Forelimb muscle (tissue), 1 donor: ENCODE results near the gene SHTN1. TPM values are rescaled to one million over a fixed set of nuclear protein-coding genes. Genes with fewer than 3 reads are reported as not detected.

ENCODE experiments used
- DNase-seq: peaks from one replicate; pipeline ENCODE4 v3.0.0-alpha.2; 2013; ENCODE audit warnings: low read depth
- polyA plus RNA-seq: library from polyadenylated mRNA; unstranded; fragments of 120-200 nt; gene quantifications from one replicate; pipeline ENCODE4 v1.2.1, GENCODE V29; 2013; ENCODE audit not compliant: insufficient read length

The SHTN1 gene
- polyA plus RNA-seq, 1 donor = 4.9 TPM

DNA sequence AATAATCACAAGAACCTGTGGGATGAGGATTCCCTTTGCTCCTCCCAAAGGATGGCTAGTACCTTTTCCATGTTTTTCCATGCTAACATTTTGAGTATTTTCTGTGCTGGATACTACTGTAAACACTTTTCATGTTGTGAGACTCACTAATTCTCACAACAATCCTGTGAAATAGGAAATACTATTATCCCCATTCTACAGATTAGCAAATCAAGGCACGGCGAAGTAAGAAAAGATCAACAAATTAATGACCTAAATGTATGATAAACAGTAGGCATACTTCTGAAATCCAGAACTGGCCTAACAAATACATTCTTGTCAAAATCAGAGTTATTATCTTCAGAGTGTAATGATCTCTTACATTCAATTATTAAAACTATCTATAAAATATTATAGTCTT, 86.4 kb downstream of the SHTN1 start:
- no peak for DNase-seq

DNA sequence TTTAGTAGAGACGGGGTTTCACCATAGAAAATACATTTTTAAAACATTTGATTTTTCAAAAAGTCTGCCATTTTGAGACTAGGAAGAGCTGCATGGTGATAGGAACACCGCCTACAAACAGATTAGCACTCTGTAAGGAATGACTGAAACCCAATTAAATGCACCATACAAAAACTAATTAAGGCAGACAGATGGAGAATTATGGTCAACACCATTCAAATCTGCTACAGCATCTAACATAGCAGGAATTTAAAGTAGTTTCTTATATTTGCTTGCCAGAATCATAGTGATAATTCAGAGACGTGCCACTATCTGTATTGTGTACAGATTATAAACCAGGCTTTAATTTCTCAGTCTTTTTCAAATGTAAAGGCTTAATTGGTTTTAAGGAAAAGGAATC, 87.5 kb downstream of the SHTN1 start:
- no peak for DNase-seq

DNA sequence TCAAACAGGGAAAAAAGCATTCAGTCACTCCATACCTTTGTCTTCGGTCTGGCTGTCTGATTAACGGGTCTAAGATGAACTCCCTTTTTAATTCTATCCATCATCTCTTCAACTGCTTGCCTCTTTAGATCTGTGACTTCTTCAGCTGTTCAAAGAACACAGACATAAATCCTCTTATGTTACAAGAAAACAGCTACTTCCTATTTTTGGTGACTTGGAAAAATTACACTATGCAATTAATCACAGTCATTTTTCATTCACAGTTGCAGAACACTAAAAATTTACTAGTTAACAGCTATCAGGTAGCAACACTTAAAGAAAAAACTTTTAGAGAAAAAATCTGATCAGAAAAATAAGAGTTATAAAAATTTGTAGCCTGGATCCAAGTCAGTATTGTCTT, 89.6 kb downstream of the SHTN1 start:
- DNase-seq = no peak

DNA sequence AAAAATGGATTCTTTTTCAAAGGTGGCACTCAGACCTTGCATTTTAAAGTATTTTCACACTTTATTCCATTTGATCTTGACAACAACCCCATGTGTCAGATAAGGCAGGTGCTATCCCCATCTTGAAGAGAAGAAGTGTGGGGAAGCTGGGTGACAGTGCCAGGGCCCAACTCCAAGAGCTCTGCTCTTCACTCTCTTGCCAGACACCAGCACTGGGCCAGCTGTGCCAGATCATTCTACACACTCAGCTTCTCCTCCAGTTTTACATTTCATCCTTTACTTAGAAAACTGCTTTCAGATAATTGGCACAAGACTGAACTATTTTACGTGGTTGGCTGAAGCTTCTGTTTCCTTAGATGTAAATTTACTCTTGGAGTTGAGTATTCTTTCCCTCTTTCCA, 91.3 kb downstream of the SHTN1 start:
- DNase-seq = no peak

DNA sequence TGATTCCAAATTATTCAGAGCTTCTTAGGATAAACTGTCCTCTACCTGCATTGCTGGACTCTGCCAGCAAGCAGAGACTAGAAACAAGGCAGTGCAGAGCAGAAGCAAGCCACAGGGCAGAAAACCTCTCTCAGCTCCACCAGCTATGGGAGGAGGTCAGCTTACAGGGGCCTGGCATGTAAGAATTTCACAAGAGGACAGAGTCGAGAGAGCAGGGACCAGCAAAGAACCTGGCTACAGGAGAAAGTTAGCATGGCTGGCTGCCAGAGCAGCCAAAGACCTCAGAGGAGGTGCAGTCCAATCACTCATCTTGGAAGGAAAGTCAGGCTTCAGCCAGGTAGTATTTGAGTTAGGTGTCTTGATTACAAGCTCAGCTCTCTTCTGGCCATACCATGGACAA, 92.8 kb downstream of the SHTN1 start:
- DNase-seq = no peak

DNA sequence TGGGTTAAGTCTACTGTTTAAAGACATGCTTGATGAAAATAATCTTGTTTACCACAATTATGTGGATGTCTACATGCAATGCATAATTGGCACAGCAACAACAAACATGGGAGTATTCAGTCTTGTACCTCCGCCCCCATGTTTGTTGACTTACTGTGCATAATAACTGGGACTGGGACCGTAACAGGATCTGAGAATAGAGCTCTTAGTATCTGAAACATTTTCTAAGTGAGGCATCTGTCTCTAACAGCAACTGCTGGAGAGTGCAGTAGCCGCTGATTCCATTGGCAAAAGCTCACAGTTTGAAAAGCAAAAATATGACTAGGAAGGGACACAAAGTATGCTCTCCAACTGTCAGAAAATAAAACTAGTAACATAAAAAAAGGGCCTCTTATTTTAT, 94.1 kb downstream of the SHTN1 start:
- DNase-seq = no peak

DNA sequence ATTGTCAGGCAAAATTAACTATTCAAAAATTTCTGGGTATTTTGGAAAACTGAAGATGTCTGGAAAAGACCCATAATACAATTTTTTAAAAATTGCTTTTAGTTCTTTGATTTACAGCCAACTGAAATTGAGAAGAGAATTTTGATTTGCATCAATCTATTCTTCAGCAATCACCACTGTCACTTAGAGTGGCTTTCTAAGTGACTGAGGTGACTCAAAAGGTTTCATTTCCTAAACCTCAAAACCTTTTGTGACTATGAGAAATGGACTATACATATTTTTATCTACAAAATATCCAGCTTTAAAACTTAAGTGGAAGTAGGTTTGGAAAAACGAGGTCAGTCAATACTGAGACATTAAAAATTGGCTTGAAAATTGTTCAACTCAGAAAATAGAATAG, 95.7 kb downstream of the SHTN1 start:
- DNase-seq = no peak

DNA sequence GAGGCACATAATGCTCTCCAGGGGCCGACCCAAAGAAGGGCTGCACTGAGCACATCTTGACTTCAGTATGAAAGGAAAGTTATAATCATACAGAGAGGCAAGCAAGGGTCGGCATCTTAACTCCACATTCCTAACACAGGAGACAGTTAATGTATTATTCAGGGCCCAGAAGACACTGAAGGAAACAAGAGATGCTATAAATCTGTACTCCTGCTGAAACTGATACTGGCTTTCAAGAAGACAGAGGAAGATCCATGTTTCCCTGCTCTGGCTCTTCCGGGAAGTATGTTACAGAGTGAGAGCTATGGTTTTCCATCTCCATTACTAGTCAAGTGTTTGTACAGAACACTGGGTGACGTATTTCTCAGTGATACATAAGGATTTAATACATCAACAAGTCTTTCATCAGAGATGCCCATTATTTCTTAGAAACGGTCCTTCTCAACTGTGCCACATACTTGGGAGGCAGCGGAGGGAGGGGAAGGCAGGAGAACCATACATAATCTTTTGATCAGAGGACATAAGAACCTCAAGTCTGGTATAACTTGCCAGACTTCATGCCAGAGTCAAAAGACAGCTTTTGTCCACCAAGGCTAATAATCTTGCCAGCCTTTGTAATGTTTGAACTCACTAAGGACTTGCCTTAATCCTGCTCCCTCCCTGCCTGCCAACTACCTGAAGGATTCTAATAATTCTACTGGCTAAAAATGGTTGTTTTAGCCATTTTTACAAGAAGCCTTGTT, 97.6 kb downstream of the SHTN1 start:
- no peak for DNase-seq

DNA sequence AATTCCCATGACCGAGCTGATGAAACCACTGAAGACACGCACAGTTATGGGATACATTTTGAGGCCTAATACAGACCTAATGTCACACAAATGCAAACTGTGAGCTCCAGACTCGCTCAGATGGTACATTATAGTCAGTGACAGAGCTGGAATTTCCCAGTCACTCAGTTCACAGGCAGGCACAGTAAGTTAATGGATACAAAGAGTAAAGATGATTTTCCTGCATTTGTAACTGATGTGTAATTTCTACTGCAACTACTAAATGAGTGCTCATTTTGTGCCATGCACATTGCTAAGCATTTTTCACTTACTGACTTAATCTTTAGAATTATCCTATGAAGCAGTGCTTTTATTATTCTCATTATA, 99.2 kb downstream of the SHTN1 start:
- no peak for DNase-seq

DNA sequence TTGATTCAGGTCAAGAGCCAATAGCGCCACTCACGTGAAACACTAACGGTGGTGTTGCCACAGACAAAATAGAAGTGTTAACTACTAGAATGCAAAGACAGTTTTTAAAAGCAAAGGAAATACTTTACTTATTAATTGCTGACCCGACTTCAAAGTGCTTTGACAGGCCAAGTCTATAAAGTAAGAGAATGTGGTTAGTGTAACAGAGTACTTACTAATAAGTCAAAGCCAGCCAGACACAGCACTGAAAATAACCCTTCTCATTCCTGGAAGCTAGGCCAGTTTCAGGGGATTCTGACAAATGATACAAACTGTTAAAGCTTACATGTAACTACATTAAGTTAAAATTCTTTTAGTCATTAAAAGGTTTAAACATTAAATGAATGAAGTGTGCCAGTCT, 105.4 kb downstream of the SHTN1 start:
- no peak for DNase-seq

DNA sequence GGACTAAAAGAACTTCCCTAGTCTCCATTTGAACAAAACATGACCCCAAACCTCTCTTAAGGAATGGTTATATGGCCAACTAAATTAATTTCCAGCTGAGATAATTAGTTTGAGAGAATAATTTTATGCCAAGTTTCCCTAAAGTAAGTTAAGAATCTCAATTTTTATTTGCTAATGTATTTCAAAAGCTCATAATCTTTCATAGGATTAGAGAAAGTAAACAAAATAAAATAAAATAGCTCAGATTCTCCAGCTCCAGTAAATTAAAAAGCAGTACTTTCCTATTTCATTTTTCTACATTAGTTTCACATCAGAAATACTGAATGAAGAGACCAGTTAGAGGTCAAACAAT, 111.3 kb downstream of the SHTN1 start:
- no peak for DNase-seq

DNA sequence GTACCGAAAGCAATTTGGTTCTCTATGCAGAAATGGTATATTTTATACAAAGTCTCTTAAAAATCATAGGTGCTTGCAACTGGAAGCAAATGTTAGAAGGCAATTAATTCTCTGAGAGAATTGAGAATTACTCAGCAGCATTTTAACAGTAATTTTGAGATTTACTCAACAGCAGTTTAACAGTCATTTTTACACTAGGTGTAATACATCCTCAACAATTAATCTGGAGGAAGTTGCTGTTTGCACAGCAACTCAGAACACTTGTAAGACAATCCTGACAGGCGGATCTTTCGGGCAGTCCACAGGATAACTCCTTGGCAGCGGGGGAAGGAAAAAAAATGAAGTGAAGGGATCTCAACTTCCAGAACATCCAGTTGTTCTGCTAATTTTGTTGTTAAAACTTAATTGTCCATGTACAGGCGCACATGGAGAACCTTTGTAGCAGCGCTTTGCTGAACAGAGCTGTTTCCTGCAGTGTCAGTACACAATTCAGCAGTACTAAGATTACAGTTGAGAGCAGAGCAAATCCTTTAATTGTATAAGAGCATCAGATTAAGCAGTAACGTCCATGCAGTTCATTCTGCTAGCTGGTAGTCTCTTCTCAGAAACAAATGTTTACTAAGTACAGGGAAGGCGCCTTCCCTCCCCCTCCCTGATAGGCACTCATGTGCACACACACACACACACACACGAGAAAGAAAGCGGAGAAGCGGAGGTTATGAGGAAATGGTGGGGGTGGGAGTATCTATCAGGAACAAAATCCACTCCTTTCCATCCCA, 111.9 kb downstream of the SHTN1 start:
- DNase-seq = no peak

DNA sequence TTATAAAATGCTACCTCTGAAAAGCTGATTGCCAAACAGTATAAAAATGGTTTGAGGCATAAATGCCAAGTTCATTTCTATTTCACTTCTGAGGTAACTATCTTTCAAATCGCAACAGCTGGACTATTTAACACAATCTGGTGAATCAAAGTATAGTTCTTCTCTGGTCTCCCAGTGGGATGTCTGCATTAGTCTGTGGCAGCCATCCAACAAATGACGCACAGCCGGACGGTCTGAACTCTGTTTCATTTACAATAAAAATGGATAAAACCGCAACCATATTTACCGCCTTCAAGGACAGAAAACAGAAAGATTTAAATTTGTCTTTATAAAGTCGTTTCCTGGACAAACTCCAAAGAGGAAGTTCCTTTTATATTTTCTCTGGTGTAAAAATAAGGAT, 113.8 kb downstream of the SHTN1 start:
- DNase-seq = peak; percentile 51

DNA sequence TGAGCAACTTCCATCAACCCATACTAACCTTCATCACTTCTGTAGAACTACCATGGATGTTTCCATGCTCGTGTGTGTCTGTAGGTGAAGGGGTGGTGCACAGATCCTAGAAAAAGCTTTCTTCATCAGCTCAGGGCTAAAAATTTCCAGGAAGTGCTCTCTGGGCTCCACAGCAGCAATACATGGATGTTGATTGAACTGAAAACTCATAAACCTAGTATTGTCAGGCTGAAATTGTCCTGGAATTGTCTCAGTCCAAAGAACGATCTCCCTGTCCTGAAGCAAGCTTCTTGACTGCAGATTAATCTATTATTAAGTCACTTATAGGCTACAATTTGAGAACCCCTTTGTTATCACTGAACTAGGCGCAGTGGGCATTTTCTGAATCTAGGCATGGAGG, 115.9 kb downstream of the SHTN1 start:
- DNase-seq = no peak

DNA sequence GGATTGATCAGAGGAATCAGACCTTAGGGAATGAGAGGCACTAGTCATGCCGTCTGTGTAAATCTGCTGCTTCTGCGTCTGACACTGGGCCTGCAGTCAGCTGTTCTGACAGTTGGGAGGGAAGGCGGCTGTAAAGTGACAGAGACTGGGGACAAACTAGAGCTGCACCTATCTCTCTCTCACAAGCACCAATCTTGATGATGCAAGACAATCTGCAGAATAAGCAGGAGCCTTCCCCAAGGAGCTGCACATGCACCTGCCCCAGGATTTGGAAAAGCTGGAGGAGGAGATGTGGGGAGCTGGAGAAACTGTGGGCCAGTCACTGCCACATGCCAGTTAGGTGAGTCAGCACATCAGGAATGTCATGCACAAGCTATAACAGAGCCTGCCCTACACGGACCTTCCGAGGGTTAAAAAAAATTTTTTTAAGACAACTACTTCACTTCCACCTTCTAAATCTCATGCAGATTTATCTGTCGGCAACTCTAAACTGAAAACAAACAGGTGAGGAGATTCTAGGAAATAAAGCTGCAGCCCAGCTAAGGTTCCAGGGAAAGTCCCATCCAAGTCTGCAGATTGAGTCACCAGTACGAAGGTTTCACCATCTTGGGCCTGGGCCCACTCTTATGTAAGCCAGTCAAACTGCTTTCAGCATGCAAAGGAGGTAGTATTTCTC, 116.5 kb downstream of the SHTN1 start:
- DNase-seq = no peak

DNA sequence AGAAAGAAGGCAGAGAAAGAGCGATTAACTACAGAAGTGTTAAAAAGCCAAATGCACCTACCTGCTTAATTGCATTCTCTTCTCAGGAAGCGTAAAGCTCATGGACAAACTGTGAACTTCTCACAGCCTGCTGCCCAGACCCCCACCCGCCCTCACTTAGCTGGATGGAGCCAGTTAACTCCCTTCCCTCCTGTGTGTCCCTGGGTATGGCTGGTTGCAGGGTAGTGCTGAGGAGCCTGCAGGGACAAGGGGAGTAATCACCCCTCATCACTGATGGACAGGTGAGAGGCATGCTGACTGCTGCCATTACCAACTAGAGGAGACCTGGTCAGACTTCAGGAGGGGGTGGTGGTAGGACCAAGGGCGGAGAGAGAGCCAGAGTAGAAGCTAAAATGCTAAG, 118.2 kb downstream of the SHTN1 start:
- DNase-seq = no peak

DNA sequence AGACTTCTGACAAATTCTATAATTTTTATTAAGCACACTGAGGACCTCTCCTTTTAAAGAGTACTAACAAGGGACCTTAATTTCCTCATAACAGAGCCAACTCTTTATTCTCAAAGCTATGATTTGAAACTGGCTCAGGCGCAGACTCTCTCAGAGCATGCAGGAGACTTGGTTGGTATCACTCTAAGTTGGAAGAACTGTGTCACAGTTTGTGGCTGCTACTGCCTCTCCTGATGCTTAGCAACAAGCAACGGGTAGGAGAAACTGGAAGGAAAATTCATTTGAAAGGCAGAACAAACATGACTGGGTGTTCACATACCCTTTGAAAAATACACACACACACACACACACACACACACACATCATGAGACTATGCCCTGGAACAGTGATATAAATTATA, 122.3 kb downstream of the SHTN1 start:
- no peak for DNase-seq

DNA sequence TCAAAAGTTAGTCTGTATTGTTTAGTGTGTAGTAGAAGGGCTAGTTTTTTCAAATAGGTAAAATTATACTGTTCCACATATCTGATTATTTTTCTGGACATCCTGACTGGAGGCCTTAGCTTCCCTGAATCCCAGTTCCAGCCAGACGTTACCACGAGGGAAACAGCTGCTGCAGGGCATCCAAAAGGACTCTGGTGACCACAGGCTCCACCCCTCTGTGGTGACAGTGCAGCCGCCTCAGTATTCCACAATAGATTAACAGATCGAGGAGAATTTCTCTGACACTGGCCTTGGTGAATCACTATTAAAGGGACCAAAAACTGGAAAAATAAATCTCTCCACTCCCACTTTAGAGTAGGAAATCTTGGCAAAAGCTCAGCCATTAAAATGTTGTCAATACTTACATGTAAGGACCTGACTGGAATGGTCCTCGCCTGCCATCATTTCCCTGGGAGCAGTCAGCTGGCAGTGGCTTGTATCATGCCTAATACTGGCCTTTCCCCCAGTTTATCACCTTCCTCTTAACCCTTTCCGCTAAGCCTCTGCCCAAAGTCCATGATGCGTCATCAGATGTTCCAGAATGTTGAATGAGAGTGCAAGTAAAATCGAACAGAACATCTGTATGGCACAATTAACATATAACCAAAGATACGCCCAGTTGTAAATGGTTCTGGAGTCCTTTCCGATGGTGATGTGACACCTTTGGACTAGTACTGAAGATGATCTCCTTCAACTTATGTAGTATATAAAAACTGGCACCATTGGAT, 124.1 kb downstream of the SHTN1 start:
- DNase-seq = no peak

DNA sequence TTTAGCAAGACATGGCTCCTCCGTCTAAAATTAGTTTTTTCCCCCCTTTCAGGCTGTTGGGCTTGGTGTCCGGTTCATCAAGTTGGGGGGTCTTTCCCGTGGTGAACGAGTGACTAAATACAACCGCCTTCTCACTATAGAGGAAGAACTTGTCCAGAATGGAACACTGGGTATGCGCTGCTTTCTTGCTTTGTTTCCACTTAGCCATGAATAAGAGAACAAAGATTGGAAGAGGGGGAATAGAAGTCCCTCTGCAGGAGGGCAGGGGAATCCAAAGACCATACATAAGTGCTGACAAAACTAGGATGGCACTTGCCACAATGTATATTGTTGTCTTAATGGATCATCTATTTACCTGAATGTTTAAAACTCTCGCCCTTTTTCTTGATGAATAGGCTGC, 125.2 kb downstream of the SHTN1 start:
- DNase-seq = no peak

DNA sequence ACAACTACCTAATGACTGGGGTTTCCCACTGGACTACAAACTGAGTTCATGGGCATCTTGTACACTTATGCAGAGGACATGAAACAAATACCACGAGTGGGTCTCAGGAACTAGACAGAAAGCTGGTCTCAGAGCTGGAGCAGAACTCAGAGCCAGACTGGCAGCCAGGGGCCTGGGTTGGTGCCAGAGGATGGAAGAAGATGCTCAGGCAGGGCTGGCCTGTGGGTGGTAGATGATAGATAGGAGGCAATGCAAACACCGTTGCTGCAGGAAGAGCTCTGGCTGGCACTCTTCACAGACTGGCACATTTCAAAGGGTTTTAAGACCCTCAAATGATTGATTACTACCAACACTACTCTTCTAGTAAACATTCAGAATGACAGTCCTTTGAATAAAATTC, 126.9 kb downstream of the SHTN1 start:
- DNase-seq = no peak

DNA sequence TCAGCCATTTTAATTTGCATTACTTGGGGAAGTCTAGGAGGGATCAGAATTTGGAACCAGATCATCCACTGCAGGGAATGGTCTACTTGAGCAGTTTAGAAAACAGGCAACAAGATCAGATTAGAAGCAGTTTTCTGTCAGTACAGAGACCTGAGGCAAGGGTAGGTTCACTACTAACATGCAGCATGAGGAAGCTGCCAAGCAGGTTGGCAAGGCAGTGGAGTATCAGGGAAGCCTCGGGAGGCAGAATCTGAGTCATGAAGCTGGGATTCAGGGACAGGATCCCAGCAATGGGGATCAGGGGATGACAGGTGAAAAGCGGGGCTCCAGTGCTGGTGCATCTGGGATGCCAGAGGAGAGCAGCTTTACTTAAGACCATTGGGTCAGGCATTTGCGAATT, 127.6 kb downstream of the SHTN1 start:
- no peak for DNase-seq

DNA sequence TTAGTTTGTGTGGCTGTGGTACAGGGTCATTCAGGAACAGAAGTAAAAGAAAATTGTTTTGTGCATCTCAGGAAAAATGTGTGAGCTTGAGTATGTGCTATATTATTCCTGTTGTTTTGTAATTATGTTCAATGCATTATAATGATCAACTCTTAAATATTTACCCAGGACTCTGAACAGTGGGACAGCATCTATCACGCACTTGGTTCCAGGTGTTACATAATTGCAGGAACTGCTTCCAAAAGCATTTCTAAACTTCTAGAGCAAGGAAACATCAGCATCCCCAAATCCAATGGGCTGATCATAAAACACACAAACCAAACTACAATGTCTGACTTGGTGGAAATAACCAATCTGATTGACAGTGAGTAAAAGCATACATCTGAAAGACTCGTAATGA, 129.1 kb downstream of the SHTN1 start:
- DNase-seq = no peak
